Hepatic stellate cell (primary cell): ENCODE results near the gene BICDL1.
"Not testable (repeated sequence)": the region's sequence is repeated elsewhere in the genome, so short reads cannot be mapped to it uniquely, and the experiment has no call there.

ENCODE experiments used
- DNase-seq: peaks from one replicate; pipeline ENCODE4 v3.0.0; 2011; ENCODE audit warnings: low spot score

The BICDL1 gene

GRCh38 chr12:120006258-120006975 lies 17.4 kb downstream of the BICDL1 start:
- DNase-seq = no peak

- no peak for DNase-seq
Measured at GRCh38 chr12:120007272-120007671, 18.2 kb downstream of the BICDL1 start.

- no peak for DNase-seq
Measured at GRCh38 chr12:120010661-120011230, 21.7 kb downstream of the BICDL1 start.

GRCh38 chr12:120012067-120012621 lies 23.1 kb downstream of the BICDL1 start:
- no peak for DNase-seq

- no peak for DNase-seq
Measured at GRCh38 chr12:120013659-120014380, 24.8 kb downstream of the BICDL1 start.

GRCh38 chr12:120014381-120014735 lies 25.3 kb downstream of the BICDL1 start:
- DNase-seq = not testable (repeated sequence)

- DNase-seq = no peak
Measured at GRCh38 chr12:120015313-120015712, 26.3 kb downstream of the BICDL1 start.

GRCh38 chr12:120016199-120016598 lies 27.2 kb downstream of the BICDL1 start:
- not testable (repeated sequence) for DNase-seq

- no peak for DNase-seq
Measured at GRCh38 chr12:120019197-120019596, 30.2 kb downstream of the BICDL1 start.

- DNase-seq = no peak
Measured at GRCh38 chr12:120019938-120020337, 30.9 kb downstream of the BICDL1 start.

GRCh38 chr12:120024193-120024592 lies 35.2 kb downstream of the BICDL1 start:
- no peak for DNase-seq

GRCh38 chr12:120025640-120026039 lies 36.6 kb downstream of the BICDL1 start:
- no peak for DNase-seq

GRCh38 chr12:120032242-120032641 lies 43.2 kb downstream of the BICDL1 start:
- no peak for DNase-seq

GRCh38 chr12:120037851-120038250 lies 48.8 kb downstream of the BICDL1 start:
- DNase-seq = no peak

- DNase-seq = no peak
Measured at GRCh38 chr12:120039711-120040110, 50.7 kb downstream of the BICDL1 start.

GRCh38 chr12:120041386-120042231 lies 52.6 kb downstream of the BICDL1 start:
- DNase-seq = no peak

- not testable (repeated sequence) for DNase-seq
Measured at GRCh38 chr12:120045367-120045766, 56.3 kb downstream of the BICDL1 start.

GRCh38 chr12:120047072-120047471 lies 58.0 kb downstream of the BICDL1 start:
- no peak for DNase-seq

GRCh38 chr12:120048263-120048662 lies 59.2 kb downstream of the BICDL1 start:
- no peak for DNase-seq

GRCh38 chr12:120049426-120049825 lies 60.4 kb downstream of the BICDL1 start:
- DNase-seq = no peak

- DNase-seq = no peak
Measured at GRCh38 chr12:120051535-120051934, 62.5 kb downstream of the BICDL1 start.

- no peak for DNase-seq
Measured at GRCh38 chr12:120054293-120054692, 65.3 kb downstream of the BICDL1 start.
